Fibroblast of villous mesenchyme (primary cell): ENCODE measurements around the gene LRCOL1. TPM values are rescaled to one million over a fixed set of nuclear protein-coding genes. Genes with fewer than 3 reads are reported as not detected.

Experiments
- DNase-seq: peaks from one replicate; pipeline ENCODE4 v3.0.0-alpha.2; 2010; ENCODE audit warnings: low read depth
- H3K4me3 ChIP-seq: 2 replicates; pipeline ENCODE4 v1.5.1; 2011; ENCODE audit warnings: low read depth, mild to moderate bottlenecking, low read length
- total RNA-seq: library from RNA; depleted of rRNA; stranded (reverse); fragments of >200 nt; gene quantifications from 2 replicates; pipeline ENCODE4 v1.2.3, GENCODE V29; 2012
- TF ChIP-seq, protein P1 (sequence below): IDR thresholded peaks from 2 replicates; pipeline ENCODE4 v1.5.1; 2012; ENCODE audit warnings: low read depth, mild to moderate bottlenecking, low read length; ENCODE audit not compliant: insufficient read depth

LRCOL1 gene
- total RNA-seq, 1 donor, result not detected

DNA sequence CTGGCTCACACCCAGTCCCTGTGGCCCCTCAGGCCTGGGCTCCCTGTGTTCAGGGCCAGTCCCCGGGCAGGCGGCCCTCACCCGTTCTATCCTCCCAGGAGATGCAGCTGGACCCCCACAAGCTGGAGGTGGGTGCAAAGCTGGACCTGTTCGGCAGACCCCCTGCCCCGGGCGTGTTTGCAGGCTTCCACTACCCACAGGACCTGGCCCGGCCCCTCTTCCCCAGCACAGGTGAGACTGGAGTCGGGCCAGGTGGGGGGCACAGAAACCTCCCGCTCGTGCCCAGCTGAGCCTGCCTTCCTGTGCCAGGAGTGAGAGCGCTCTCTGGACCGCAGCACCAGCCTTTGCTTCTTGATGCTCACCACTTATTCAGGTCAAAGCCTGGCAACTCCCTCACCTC, 33.7 kb downstream of the LRCOL1 start:
- no peak for DNase-seq
- no peak overlapping the region for H3K4me3 ChIP-seq
- TF ChIP-seq, protein P1, sequence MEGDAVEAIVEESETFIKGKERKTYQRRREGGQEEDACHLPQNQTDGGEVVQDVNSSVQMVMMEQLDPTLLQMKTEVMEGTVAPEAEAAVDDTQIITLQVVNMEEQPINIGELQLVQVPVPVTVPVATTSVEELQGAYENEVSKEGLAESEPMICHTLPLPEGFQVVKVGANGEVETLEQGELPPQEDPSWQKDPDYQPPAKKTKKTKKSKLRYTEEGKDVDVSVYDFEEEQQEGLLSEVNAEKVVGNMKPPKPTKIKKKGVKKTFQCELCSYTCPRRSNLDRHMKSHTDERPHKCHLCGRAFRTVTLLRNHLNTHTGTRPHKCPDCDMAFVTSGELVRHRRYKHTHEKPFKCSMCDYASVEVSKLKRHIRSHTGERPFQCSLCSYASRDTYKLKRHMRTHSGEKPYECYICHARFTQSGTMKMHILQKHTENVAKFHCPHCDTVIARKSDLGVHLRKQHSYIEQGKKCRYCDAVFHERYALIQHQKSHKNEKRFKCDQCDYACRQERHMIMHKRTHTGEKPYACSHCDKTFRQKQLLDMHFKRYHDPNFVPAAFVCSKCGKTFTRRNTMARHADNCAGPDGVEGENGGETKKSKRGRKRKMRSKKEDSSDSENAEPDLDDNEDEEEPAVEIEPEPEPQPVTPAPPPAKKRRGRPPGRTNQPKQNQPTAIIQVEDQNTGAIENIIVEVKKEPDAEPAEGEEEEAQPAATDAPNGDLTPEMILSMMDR, result no peak

DNA sequence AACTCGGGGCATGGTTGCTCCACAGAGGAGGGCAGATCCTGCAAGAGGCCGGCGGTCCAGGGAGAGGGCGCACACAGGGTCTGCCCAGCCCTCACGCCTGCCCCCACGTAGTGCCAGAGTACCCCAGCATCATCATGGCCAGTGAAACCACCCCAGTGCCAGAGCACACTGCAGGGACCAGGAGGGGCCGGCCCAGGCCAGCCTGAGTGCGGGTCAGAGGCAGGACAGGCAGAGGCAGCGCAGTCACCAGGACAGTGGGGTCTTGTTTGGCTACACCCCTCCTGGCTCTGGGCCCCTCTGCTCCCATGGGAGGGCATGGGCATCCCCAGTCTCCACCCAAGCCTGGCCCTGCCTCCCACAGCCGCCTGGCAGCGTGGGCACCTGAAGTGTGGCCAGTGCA, 34.7 kb downstream of the LRCOL1 start:
- H3K4me3 ChIP-seq, result no peak overlapping the region
- TF ChIP-seq, protein P1, result no peak
- DNase-seq, result no peak

DNA sequence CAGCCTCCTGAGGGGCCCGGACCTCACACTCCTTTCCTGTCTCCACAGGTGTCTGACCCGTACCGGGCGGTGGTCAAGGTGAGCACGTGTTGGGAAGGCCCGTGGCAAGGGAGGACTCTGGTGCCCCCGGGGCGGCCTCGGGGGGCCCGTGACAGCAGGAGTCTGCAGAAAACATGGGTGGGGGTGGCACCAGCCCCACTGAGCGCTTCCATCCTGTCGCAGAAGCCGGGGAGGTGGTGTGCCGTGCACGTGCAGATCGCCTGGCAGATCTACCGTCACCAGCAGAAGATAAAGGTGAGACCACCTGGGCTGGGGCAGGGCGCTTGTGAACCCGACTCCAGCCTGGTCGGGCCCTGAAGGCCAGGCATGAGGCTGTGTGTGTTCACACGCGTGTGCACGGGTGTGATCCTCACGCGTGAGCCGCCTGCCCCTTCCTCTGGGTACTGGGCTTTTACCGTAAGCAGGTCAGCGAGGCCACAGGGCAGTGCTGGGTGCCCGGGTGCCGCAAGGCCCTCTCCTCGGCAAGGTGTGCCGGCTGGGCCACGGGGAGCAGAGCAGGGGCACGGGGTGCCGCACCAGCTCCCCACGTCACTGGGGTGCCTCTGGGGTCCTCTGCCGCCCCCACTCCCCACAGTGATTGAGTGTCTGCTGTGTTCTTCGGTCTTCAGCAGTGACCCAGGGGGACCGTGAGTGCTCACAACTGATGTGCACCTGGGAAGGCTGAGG, 35.9 kb downstream of the LRCOL1 start:
- H3K4me3 ChIP-seq, result no peak overlapping the region
- no peak for DNase-seq
- TF ChIP-seq, protein P1, result no peak

DNA sequence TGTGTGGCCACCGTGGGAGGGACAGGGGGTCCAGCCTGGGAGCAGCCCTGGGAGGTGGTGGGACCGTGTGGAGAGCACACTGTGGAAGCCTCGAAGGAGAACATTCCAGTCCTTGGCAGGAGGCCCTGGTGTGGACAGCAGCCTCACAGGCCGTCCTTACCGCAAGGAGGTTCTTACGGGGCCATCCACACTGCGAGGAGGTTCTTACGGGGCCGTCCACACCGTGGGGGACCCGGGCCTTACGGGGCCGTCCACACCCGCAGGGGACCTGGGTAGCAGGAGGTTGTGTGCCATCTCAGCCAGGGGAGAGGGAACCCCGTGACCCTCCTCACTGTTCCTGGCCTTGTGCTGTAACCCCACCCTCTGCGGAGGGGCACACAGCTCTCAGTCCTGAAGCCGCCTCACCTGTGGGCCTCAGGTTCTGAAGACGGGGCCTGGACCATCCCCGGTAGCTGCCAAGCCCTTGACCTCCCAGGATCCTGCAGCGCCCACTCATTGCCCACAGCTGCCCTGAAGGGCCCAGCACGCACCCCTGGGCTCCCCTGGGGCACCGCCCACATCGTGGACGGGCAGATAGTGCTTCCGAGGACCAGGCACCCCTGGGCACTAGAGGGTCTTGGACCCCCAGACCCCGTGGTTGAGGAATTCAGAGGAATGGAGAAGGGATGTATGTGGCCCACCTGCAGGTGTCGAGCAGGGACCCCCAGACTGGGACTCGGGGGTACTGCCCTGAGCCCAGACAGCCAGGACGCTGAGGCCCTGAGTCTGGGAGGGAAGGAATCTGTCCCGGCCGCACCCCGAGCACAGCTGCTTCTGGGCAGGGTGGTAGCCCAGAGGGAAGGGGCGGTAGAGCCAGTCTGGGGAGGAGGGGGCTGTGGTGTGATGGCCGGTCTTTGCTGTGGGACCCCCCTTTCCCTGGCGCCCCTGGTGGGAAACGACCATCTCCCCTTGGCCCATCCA, 37.3 kb downstream of the LRCOL1 start:
- H3K4me3 ChIP-seq, result no peak overlapping the region
- DNase-seq, result no peak
- TF ChIP-seq, protein P1, result no peak

DNA sequence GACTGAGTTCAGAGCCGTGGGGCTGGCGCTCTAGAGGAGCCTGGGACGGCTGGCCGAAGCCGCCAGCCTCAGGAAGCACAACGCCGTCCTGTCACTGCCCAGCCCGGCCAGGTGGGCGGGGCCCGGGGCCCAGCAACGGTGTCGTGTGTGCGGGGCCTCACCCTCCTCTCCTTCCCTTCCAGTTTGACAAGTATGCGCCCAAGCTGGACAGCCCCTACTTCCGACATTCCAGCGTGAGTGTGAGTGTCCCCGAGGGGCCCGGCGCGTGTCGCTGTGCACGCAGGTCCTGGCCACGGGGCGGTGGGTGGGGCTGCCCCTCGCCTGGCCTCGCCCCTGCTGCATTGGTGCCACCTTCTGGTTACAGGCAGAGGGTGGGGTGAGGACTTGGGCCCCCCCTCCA, 38.3 kb downstream of the LRCOL1 start:
- TF ChIP-seq, protein P1, result no peak
- DNase-seq, result no peak
- no peak overlapping the region for H3K4me3 ChIP-seq

DNA sequence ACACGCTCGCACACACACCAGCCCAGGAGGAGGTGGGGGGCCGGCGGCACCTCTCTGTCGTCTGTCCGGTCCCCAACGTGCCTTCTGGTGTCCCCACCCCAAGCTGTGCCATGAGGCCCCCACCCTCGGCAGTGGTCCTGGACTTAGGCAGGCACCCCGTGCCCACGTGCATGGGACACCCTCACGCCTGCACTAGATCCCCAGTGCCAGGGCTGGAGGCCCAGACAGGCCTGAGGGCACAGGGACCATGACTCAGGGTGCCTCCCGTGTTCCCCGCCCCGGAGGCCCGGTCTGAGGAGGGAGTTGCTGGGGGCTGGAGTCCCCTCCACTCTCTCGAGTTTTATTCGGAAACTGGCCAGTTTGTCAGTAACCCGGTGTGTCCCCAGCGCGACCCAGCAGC, 38.8 kb downstream of the LRCOL1 start:
- TF ChIP-seq, protein P1, result no peak
- H3K4me3 ChIP-seq, result no peak overlapping the region

More for the DNA sequence above, 38.8 kb downstream of the LRCOL1 start:
- no peak for DNase-seq
